RWPE2 (cell line): Measurements from ENCODE around the gene ITGA8.

Experiments
- ATAC-seq: fragments of 200-7000 bp; cut with Tn5 transposase; 3 replicates; pipeline ENCODE4 v1.9.1; 2021; ENCODE audit warnings: low read depth
- DNase-seq: peaks from one replicate; pipeline ENCODE4 v3.0.0-alpha.2; 2020; ENCODE audit warnings: low spot score
- H3K27ac ChIP-seq: fragments of 450-650 bp; 2 replicates; pipeline ENCODE4 v1.5.1; 2017; ENCODE audit warnings: mild to moderate bottlenecking; ENCODE audit not compliant: poor library complexity, severe bottlenecking
- H3K27me3 ChIP-seq: fragments of 250-450 bp; sonication (Bioruptor Pico); 2 replicates; pipeline ENCODE4 v1.5.1; 2021; ENCODE audit warnings: mild to moderate bottlenecking, moderate library complexity; ENCODE audit not compliant: insufficient read depth, poor library complexity, severe bottlenecking
- H3K36me3 ChIP-seq: fragments of 250-450 bp; sonication (Bioruptor Pico); 2 replicates; pipeline ENCODE4 v1.5.1; 2020; ENCODE audit warnings: low read depth, mild to moderate bottlenecking, moderate library complexity
- H3K4me1 ChIP-seq: fragments of 250-450 bp; sonication (Bioruptor Pico); 2 replicates; pipeline ENCODE4 v1.5.1; 2021; ENCODE audit warnings: mild to moderate bottlenecking, moderate library complexity; ENCODE audit not compliant: insufficient read depth, poor library complexity, severe bottlenecking
- H3K4me3 ChIP-seq: fragments of 250-450 bp; sonication (Bioruptor Pico); 2 replicates; pipeline ENCODE4 v1.5.1; 2021; ENCODE audit warnings: mild to moderate bottlenecking, moderate library complexity; ENCODE audit not compliant: severe bottlenecking
- H3K9me3 ChIP-seq: fragments of 250-450 bp; sonication (Bioruptor Pico); 2 replicates; pipeline ENCODE4 v1.5.1; 2021; ENCODE audit warnings: mild to moderate bottlenecking, moderate library complexity; ENCODE audit not compliant: severe bottlenecking
- TF ChIP-seq, protein P1 (sequence below): fragments of 450-650 bp; IDR thresholded peaks from one replicate; pipeline ENCODE4 v1.5.1; 2017; ENCODE audit warnings: mild to moderate bottlenecking, moderate library complexity; ENCODE audit not compliant: poor library complexity, severe bottlenecking

ITGA8 gene

DNA sequence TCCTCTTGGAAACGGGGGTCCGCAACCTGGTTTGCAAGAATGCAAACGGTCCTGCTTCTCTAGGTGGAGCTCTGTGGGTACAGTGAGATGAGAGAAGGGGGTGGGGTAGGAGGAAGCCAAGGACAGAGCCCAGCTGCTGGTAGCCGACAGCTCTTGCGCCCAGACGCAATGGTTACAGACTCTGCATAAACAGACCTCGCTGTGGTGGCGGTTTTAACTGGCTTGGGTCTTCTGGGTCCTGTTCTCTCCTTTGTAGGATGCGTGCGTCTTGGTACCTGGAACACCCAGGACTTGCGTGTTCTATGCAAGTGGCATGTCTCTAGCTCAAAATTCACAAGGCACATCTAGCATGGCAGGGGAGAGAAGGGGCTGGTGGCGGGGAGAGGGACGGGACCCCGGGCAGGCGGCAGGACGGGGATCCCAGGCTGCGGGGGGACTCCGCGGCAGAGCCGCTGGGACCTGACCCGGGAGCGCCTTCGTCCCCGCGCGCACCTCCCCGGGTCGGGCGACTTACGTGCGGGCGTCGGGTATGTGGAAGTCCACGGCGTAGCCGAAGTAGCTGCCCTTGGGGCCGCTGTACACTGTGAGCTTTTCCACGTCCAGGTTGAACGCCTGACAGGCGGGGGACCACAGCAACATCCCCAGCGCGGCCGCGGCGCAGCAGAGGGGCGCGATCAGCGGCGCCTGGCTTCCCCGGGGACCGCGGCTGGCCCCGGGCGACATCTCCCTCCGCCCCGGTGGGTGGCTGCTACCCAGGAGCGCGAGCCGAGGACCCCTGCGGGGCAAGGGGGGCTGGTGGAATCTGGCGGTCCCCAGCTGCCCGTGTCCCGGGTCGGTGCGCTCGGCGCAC, 448 bp downstream of the ITGA8 start:
- no peak for DNase-seq
- no peak overlapping the region for H3K27ac ChIP-seq
- no peaks in the 10 kb centered on the region for H3K9me3 ChIP-seq
- H3K36me3 ChIP-seq, result no peaks in the 10 kb centered on the region
- H3K27me3 ChIP-seq, result peaks cover 49% of the 10 kb centered on the region
- TF ChIP-seq, protein P1, sequence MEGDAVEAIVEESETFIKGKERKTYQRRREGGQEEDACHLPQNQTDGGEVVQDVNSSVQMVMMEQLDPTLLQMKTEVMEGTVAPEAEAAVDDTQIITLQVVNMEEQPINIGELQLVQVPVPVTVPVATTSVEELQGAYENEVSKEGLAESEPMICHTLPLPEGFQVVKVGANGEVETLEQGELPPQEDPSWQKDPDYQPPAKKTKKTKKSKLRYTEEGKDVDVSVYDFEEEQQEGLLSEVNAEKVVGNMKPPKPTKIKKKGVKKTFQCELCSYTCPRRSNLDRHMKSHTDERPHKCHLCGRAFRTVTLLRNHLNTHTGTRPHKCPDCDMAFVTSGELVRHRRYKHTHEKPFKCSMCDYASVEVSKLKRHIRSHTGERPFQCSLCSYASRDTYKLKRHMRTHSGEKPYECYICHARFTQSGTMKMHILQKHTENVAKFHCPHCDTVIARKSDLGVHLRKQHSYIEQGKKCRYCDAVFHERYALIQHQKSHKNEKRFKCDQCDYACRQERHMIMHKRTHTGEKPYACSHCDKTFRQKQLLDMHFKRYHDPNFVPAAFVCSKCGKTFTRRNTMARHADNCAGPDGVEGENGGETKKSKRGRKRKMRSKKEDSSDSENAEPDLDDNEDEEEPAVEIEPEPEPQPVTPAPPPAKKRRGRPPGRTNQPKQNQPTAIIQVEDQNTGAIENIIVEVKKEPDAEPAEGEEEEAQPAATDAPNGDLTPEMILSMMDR, result no peak
- H3K4me1 ChIP-seq, result no peaks in the 10 kb centered on the region
- peak; percentile 41; the same call in 2 of the 3 replicates for ATAC-seq
- H3K4me3 ChIP-seq, result no peak overlapping the region

DNA sequence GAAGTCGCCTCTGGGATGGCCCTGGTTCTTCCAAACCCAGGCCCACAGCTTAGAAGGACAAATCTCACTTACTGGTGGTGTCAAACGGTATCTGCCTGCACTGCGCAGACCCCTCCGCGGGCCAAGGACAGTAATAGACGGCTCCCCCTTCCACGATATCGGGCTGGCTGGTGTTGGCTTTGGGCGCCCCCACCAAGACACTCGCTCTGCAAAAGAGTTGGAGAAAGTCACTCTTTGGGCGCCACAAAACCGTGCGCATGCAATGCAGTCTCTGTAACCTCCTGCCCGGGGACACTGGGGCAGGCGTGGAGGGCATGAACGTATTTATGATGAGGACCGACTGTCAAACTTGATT, 1.1 kb downstream of the ITGA8 start:
- Histone ChIP-seq H3K9me3 (no peaks in the 10 kb centered on the region), H3K27me3 (peaks cover 49% of the 10 kb centered on the region), H3K4me3 (no peak overlapping the region), H3K36me3 (no peaks in the 10 kb centered on the region), H3K27ac (no peak overlapping the region), H3K4me1 (no peaks in the 10 kb centered on the region)
- TF ChIP-seq, protein P1, result no peak
- DNase-seq (no peak), ATAC-seq (no peak)

DNA sequence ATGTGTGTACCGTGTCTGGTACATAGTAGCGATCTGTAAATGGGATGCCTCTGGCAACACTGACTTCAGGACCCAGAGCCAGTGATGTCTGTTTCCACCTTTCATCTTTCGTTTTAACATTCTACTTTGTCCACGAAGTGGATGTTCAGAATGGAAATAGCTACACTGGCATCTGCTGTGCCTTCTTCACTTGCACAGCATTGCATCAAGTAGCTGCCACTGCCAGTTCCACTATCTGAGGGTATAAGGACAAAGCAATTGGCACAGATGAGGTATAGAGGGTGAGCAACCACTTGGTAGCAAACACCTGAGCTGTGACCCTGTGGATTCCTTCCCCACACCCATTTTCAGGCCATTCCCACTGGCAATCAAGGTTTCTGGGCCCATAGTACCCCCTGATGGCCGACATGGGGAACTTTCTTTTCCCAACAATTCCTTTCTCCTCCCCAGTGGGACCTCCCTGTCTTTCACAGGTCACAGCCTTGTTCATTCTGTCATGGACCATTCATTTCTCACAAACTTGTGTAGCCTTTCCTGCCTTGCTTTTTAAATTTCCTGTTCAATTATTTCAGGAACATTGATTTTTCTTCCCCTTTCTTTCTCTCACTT, 4.0 kb downstream of the ITGA8 start:
- peaks cover 2% of the 10 kb centered on the region for H3K9me3 ChIP-seq
- TF ChIP-seq, protein P1, result peak; percentile 25
- ATAC-seq (no peak; the same call in 2 of the 3 replicates), DNase-seq (no peak)
- H3K27me3 ChIP-seq, result peaks cover 51% of the 10 kb centered on the region
- no peak overlapping the region for H3K27ac ChIP-seq
- H3K4me1 ChIP-seq, result no peaks in the 10 kb centered on the region
- no peak overlapping the region for H3K4me3 ChIP-seq
- no peaks in the 10 kb centered on the region for H3K36me3 ChIP-seq

DNA sequence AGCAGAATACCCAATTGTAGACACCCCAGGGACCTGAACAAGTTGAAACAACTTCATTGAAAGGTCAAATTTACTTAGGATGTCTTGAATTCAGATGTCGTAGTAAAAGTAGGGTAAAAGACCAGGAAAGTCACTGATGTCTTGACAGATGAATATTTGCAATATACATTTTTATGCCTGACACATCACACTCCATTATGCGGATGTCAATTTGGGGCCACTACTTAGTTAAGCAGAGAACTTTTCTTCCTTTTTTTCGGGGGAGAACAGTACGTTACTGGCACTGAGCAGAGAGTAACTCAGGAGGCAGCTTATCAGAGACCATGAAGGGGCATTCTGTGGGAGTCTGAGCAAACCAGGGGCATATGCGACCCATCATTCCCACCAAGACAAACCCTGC, 4.9 kb downstream of the ITGA8 start:
- TF ChIP-seq, protein P1, result no peak
- Histone ChIP-seq H3K4me1 (no peaks in the 10 kb centered on the region), H3K9me3 (peaks cover 2% of the 10 kb centered on the region), H3K4me3 (no peak overlapping the region), H3K36me3 (no peaks in the 10 kb centered on the region), H3K27me3 (peaks cover 47% of the 10 kb centered on the region), H3K27ac (no peak overlapping the region)
- DNase-seq (no peak), ATAC-seq (no peak)

DNA sequence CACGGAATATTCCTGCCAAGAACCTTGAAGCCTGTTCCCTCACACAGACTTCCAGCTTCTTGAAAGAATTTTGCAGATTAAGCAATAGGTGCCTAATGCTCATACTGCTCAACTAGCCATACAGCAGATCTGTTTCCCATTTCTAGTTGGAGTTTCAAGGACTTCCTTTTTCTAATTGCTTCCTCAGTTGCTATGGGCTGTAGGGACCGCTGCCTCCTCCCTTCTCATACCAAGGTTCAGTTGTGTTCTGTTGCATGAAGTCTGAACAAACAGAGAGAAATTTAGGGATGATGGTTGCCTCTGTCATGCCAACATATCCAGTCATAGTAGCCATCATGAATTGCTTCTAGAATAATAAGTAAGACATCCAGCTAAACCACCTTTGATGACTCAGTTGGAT, 6.8 kb downstream of the ITGA8 start:
- no peak for ATAC-seq
- H3K4me3 ChIP-seq, result no peak overlapping the region
- H3K4me1 ChIP-seq, result no peaks in the 10 kb centered on the region
- TF ChIP-seq, protein P1, result no peak
- no peak overlapping the region for H3K27ac ChIP-seq
- no peaks in the 10 kb centered on the region for H3K36me3 ChIP-seq
- H3K27me3 ChIP-seq, result peaks cover 35% of the 10 kb centered on the region
- H3K9me3 ChIP-seq, result peaks cover 2% of the 10 kb centered on the region
- DNase-seq, result no peak
